Putamen (tissue), 1 donor: ENCODE data around the gene TGIF2.
"Not testable (repeated sequence)": the region's sequence is repeated elsewhere in the genome, so short reads cannot be mapped to it uniquely, and the experiment has no call there.

Experiments
- DNase-seq: peaks from one replicate; pipeline ENCODE4 v3.0.0-alpha.2; 2016; ENCODE audit warnings: low spot score

The TGIF2 gene

GRCh38 chr20:36547186-36548005 lies 26.0 kb upstream of the TGIF2 start:
- no peak for DNase-seq

- no peak for DNase-seq
Observed at GRCh38 chr20:36548006-36548315, 25.4 kb upstream of the TGIF2 start.

GRCh38 chr20:36548704-36549627 lies 24.4 kb upstream of the TGIF2 start:
- no peak for DNase-seq

- DNase-seq, result no peak
Observed at GRCh38 chr20:36549628-36549941, 23.8 kb upstream of the TGIF2 start.

GRCh38 chr20:36549942-36550789 lies 23.2 kb upstream of the TGIF2 start:
- no peak for DNase-seq

GRCh38 chr20:36550790-36551299 lies 22.6 kb upstream of the TGIF2 start:
- DNase-seq, result no peak

GRCh38 chr20:36555248-36555647 lies 18.1 kb upstream of the TGIF2 start:
- DNase-seq, result no peak

- DNase-seq, result no peak
Observed at GRCh38 chr20:36562724-36563123, 10.7 kb upstream of the TGIF2 start.

- DNase-seq, result no peak
Observed at GRCh38 chr20:36563374-36563773, 10.0 kb upstream of the TGIF2 start.

- DNase-seq, result not testable (repeated sequence)
Observed at GRCh38 chr20:36564078-36564725, 9.2 kb upstream of the TGIF2 start.

GRCh38 chr20:36564726-36565121 lies 8.7 kb upstream of the TGIF2 start:
- not testable (repeated sequence) for DNase-seq

GRCh38 chr20:36565520-36565919 lies 7.9 kb upstream of the TGIF2 start:
- no peak for DNase-seq

- DNase-seq, result no peak
Observed at GRCh38 chr20:36569847-36570429, 3.5 kb upstream of the TGIF2 start.

- no peak for DNase-seq
Observed at GRCh38 chr20:36571564-36572504, 1.6 kb upstream of the TGIF2 start.

- DNase-seq, result no peak
Observed at GRCh38 chr20:36572701-36573102, 695 bp upstream of the TGIF2 start.

GRCh38 chr20:36573798-36574365 lies 485 bp downstream of the TGIF2 start:
- no peak for DNase-seq

GRCh38 chr20:36574366-36575135 lies 1.2 kb downstream of the TGIF2 start:
- no peak for DNase-seq

- no peak for DNase-seq
Observed at GRCh38 chr20:36576081-36576445, 2.7 kb downstream of the TGIF2 start.
